ENCODE measurements around the gene DNM3.

Gene DNM3

GRCh38 chr1:172375211-172375631, 533.9 kb downstream of the DNM3 start:
- H3K27ac ChIP-seq (ENCODE audit: low read length) = no peak overlapping the region
- no peaks in the 10 kb centered on the region for H3K27me3 ChIP-seq (ENCODE audit: control insufficient read depth in 1 of 2, insufficient read depth in 2 of 2, low read length in 2 of 2)

GRCh38 chr1:172376431-172376830, 535.1 kb downstream of the DNM3 start:
- no peaks in the 10 kb centered on the region for H3K36me3 ChIP-seq (ENCODE audit: control insufficient read depth in 2 of 2, insufficient read depth in 2 of 2, low read length in 2 of 2)
- H3K9me3 ChIP-seq (ENCODE audit: control insufficient read depth in 2 of 2, low read length in 2 of 2) = no peaks in the 10 kb centered on the region
- H3K9ac ChIP-seq (ENCODE audit: low read length in 2 of 2) = no peak overlapping the region
- H3K27me3 ChIP-seq (ENCODE audit: control insufficient read depth in 1 of 2, insufficient read depth in 2 of 2, low read length in 2 of 2) = no peaks in the 10 kb centered on the region
- no peaks in the 10 kb centered on the region for H3K4me1 ChIP-seq (ENCODE audit: control insufficient read depth, insufficient read depth, low read length)
- no peak overlapping the region for H3K4me3 ChIP-seq (ENCODE audit: low read length in 2 of 2)
- no peak overlapping the region for H3K27ac ChIP-seq (ENCODE audit: low read length)

More at GRCh38 chr1:172375211-172375631, 533.9 kb downstream of the DNM3 start:
- no peaks in the 10 kb centered on the region for H3K4me1 ChIP-seq (ENCODE audit: control insufficient read depth, insufficient read depth, low read length)
- H3K9ac ChIP-seq (ENCODE audit: low read length in 2 of 2) = no peak overlapping the region
- H3K4me3 ChIP-seq (ENCODE audit: low read length in 2 of 2) = no peak overlapping the region
- no peaks in the 10 kb centered on the region for H3K9me3 ChIP-seq (ENCODE audit: control insufficient read depth in 2 of 2, low read length in 2 of 2)
- H3K36me3 ChIP-seq (ENCODE audit: control insufficient read depth in 2 of 2, insufficient read depth in 2 of 2, low read length in 2 of 2) = no peaks in the 10 kb centered on the region

DNA sequence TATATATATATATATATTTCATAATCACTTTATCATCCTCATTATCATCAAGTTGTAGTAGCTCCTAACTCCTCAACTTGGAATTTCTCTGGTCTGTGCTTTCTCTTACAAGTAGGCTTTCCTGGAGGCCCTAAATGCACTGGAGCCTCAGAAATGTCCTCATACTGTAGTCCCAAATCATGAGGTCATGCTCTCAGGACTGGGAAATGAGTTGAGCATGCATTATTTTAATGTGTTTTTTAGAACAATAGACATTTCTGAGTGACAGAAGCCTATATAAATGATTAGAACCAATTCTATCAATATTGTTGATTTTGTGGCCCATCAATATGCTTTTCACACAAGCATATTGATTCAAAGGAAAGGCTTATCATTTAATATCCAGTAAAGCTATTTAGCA, 536.3 kb downstream of the DNM3 start:
- Histone ChIP-seq H3K9ac (ENCODE audit: low read length in 2 of 2) (no peak overlapping the region), H3K4me3 (ENCODE audit: low read length in 2 of 2) (no peak overlapping the region), H3K4me1 (ENCODE audit: control insufficient read depth, insufficient read depth, low read length) (no peaks in the 10 kb centered on the region), H3K27me3 (ENCODE audit: control insufficient read depth in 1 of 2, insufficient read depth in 2 of 2, low read length in 2 of 2) (no peaks in the 10 kb centered on the region), H3K9me3 (ENCODE audit: control insufficient read depth in 2 of 2, low read length in 2 of 2) (no peaks in the 10 kb centered on the region), H3K36me3 (ENCODE audit: control insufficient read depth in 2 of 2, insufficient read depth in 2 of 2, low read length in 2 of 2) (no peaks in the 10 kb centered on the region), H3K27ac (ENCODE audit: low read length) (no peak overlapping the region)

GRCh38 chr1:172378109-172378760, 536.9 kb downstream of the DNM3 start:
- Histone ChIP-seq H3K27ac (ENCODE audit: low read length) (no peak overlapping the region), H3K4me3 (ENCODE audit: low read length in 2 of 2) (no peak overlapping the region), H3K4me1 (ENCODE audit: control insufficient read depth, insufficient read depth, low read length) (no peaks in the 10 kb centered on the region)

GRCh38 chr1:172380441-172381244, 539.3 kb downstream of the DNM3 start:
- H3K27ac ChIP-seq (ENCODE audit: low read length) = no peak overlapping the region
- H3K9me3 ChIP-seq (ENCODE audit: control insufficient read depth in 2 of 2, low read length in 2 of 2) = no peaks in the 10 kb centered on the region
- no peak overlapping the region for H3K9ac ChIP-seq (ENCODE audit: low read length in 2 of 2)
- no peak overlapping the region for H3K4me3 ChIP-seq (ENCODE audit: low read length in 2 of 2)
- no peaks in the 10 kb centered on the region for H3K27me3 ChIP-seq (ENCODE audit: control insufficient read depth in 1 of 2, insufficient read depth in 2 of 2, low read length in 2 of 2)
- H3K4me1 ChIP-seq (ENCODE audit: control insufficient read depth, insufficient read depth, low read length) = peaks cover 3% of the 10 kb centered on the region
- H3K36me3 ChIP-seq (ENCODE audit: control insufficient read depth in 2 of 2, insufficient read depth in 2 of 2, low read length in 2 of 2) = no peaks in the 10 kb centered on the region

More at GRCh38 chr1:172378109-172378760, 536.9 kb downstream of the DNM3 start:
- no peaks in the 10 kb centered on the region for H3K27me3 ChIP-seq (ENCODE audit: control insufficient read depth in 1 of 2, insufficient read depth in 2 of 2, low read length in 2 of 2)
- no peaks in the 10 kb centered on the region for H3K36me3 ChIP-seq (ENCODE audit: control insufficient read depth in 2 of 2, insufficient read depth in 2 of 2, low read length in 2 of 2)
- no peaks in the 10 kb centered on the region for H3K9me3 ChIP-seq (ENCODE audit: control insufficient read depth in 2 of 2, low read length in 2 of 2)
- no peak overlapping the region for H3K9ac ChIP-seq (ENCODE audit: low read length in 2 of 2)

- H3K4me3 ChIP-seq (ENCODE audit: low read length in 2 of 2) = no peak overlapping the region
- no peaks in the 10 kb centered on the region for H3K9me3 ChIP-seq (ENCODE audit: control insufficient read depth in 2 of 2, low read length in 2 of 2)
- H3K4me1 ChIP-seq (ENCODE audit: control insufficient read depth, insufficient read depth, low read length) = peaks cover 3% of the 10 kb centered on the region
- H3K27ac ChIP-seq (ENCODE audit: low read length) = no peak overlapping the region
- H3K9ac ChIP-seq (ENCODE audit: low read length in 2 of 2) = no peak overlapping the region
- peaks cover 0 to 2% of the 10 kb centered on the region in 2 donors for H3K36me3 ChIP-seq (ENCODE audit: control insufficient read depth in 2 of 2, insufficient read depth in 2 of 2, low read length in 2 of 2)
- H3K27me3 ChIP-seq (ENCODE audit: control insufficient read depth in 1 of 2, insufficient read depth in 2 of 2, low read length in 2 of 2) = no peaks in the 10 kb centered on the region
Observed at GRCh38 chr1:172381946-172382345, 540.6 kb downstream of the DNM3 start.

GRCh38 chr1:172382406-172382805, 541.1 kb downstream of the DNM3 start:
- Histone ChIP-seq H3K9ac (ENCODE audit: low read length in 2 of 2) (no peak overlapping the region), H3K36me3 (ENCODE audit: control insufficient read depth in 2 of 2, insufficient read depth in 2 of 2, low read length in 2 of 2) (peaks cover 0 to 2% of the 10 kb centered on the region in 2 donors), H3K4me3 (ENCODE audit: low read length in 2 of 2) (no peak overlapping the region), H3K9me3 (ENCODE audit: control insufficient read depth in 2 of 2, low read length in 2 of 2) (no peaks in the 10 kb centered on the region), H3K27me3 (ENCODE audit: control insufficient read depth in 1 of 2, insufficient read depth in 2 of 2, low read length in 2 of 2) (no peaks in the 10 kb centered on the region), H3K4me1 (ENCODE audit: control insufficient read depth, insufficient read depth, low read length) (peaks cover 3% of the 10 kb centered on the region), H3K27ac (ENCODE audit: low read length) (no peak overlapping the region)

GRCh38 chr1:172382990-172383389, 541.7 kb downstream of the DNM3 start:
- peaks cover 0 to 2% of the 10 kb centered on the region in 2 donors for H3K36me3 ChIP-seq (ENCODE audit: control insufficient read depth in 2 of 2, insufficient read depth in 2 of 2, low read length in 2 of 2)
- no peaks in the 10 kb centered on the region for H3K27me3 ChIP-seq (ENCODE audit: control insufficient read depth in 1 of 2, insufficient read depth in 2 of 2, low read length in 2 of 2)
- H3K9ac ChIP-seq (ENCODE audit: low read length in 2 of 2) = no peak overlapping the region
- no peaks in the 10 kb centered on the region for H3K9me3 ChIP-seq (ENCODE audit: control insufficient read depth in 2 of 2, low read length in 2 of 2)
- peaks cover 3% of the 10 kb centered on the region for H3K4me1 ChIP-seq (ENCODE audit: control insufficient read depth, insufficient read depth, low read length)
- H3K4me3 ChIP-seq (ENCODE audit: low read length in 2 of 2) = peak overlapping the region in 1 of 2 donors; percentile 41
- H3K27ac ChIP-seq (ENCODE audit: low read length) = no peak overlapping the region

GRCh38 chr1:172383536-172383935, 542.2 kb downstream of the DNM3 start:
- H3K27me3 ChIP-seq (ENCODE audit: control insufficient read depth in 1 of 2, insufficient read depth in 2 of 2, low read length in 2 of 2) = no peaks in the 10 kb centered on the region
- peak overlapping the region in 1 of 2 donors; percentile 41 for H3K4me3 ChIP-seq (ENCODE audit: low read length in 2 of 2)
- no peak overlapping the region for H3K9ac ChIP-seq (ENCODE audit: low read length in 2 of 2)
- H3K27ac ChIP-seq (ENCODE audit: low read length) = no peak overlapping the region
- peaks cover 0 to 2% of the 10 kb centered on the region in 2 donors for H3K36me3 ChIP-seq (ENCODE audit: control insufficient read depth in 2 of 2, insufficient read depth in 2 of 2, low read length in 2 of 2)
- no peaks in the 10 kb centered on the region for H3K9me3 ChIP-seq (ENCODE audit: control insufficient read depth in 2 of 2, low read length in 2 of 2)
- H3K4me1 ChIP-seq (ENCODE audit: control insufficient read depth, insufficient read depth, low read length) = peaks cover 3% of the 10 kb centered on the region

DNA sequence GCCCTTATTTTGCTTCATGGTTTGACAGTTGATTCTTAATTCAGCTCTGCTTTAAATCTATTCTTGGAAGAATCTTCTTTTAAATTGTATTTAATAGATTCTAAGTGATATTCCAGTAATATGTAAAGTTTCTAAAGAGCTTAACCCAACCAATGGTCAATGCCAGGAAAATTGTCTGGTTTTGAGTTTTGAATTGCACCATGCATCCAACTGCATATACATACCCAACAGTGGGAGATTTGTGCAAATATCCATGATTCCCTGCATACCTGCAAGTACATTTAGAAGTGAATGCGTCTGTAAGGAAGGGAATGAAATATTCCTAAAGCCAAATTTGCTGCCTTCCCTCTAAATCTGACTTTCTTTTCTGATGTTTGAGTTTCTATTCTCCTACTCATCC, 543.4 kb downstream of the DNM3 start:
- Histone ChIP-seq H3K9ac (ENCODE audit: low read length in 2 of 2) (no peak overlapping the region), H3K27ac (ENCODE audit: low read length) (no peak overlapping the region), H3K36me3 (ENCODE audit: control insufficient read depth in 2 of 2, insufficient read depth in 2 of 2, low read length in 2 of 2) (peaks cover 0 to 2% of the 10 kb centered on the region in 2 donors), H3K4me3 (ENCODE audit: low read length in 2 of 2) (no peak overlapping the region), H3K4me1 (ENCODE audit: control insufficient read depth, insufficient read depth, low read length) (peaks cover 3% of the 10 kb centered on the region), H3K9me3 (ENCODE audit: control insufficient read depth in 2 of 2, low read length in 2 of 2) (no peaks in the 10 kb centered on the region), H3K27me3 (ENCODE audit: control insufficient read depth in 1 of 2, insufficient read depth in 2 of 2, low read length in 2 of 2) (no peaks in the 10 kb centered on the region)

DNA sequence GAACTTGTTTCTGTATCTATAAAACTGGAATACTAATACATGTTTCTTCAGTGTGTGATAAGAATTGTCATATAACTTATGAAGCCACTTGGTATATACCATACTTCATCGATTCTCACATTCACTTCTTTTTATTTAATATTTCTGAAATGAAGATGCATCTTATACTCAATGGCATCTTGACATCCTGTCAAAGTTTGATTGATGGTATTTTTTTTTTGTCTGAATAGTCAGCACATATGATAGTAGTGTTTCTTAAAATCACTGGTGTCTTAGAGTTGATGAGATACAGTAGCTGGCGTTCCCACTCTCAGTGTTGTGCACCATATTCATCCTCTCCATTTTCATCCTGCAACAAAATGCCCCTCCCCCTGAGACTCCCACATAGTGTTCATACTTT, 544.7 kb downstream of the DNM3 start:
- H3K4me1 ChIP-seq (ENCODE audit: control insufficient read depth, insufficient read depth, low read length) = peaks cover 3% of the 10 kb centered on the region
- no peak overlapping the region for H3K27ac ChIP-seq (ENCODE audit: low read length)
- H3K4me3 ChIP-seq (ENCODE audit: low read length in 2 of 2) = no peak overlapping the region
- no peak overlapping the region for H3K9ac ChIP-seq (ENCODE audit: low read length in 2 of 2)
- H3K27me3 ChIP-seq (ENCODE audit: control insufficient read depth in 1 of 2, insufficient read depth in 2 of 2, low read length in 2 of 2) = no peaks in the 10 kb centered on the region
- H3K36me3 ChIP-seq (ENCODE audit: control insufficient read depth in 2 of 2, insufficient read depth in 2 of 2, low read length in 2 of 2) = peaks cover 0 to 2% of the 10 kb centered on the region in 2 donors
- H3K9me3 ChIP-seq (ENCODE audit: control insufficient read depth in 2 of 2, low read length in 2 of 2) = no peaks in the 10 kb centered on the region
